NCI-H2029 (cell line): Measurements from ENCODE around the gene DZIP1L.

Source experiments
- DNase-seq: peaks from one replicate; lab custom pipeline; 2025; lab: John Stamatoyannopoulos, UW

Gene DZIP1L

GRCh38 chr3:138068579-138069174 lies 46.7 kb downstream of the DZIP1L start:
- DNase-seq, result peak; percentile 56

GRCh38 chr3:138068046-138068445 lies 47.4 kb downstream of the DZIP1L start:
- no peak for DNase-seq

GRCh38 chr3:138066972-138067371 lies 48.4 kb downstream of the DZIP1L start:
- DNase-seq, result no peak

- DNase-seq, result no peak
These were observed 49.0 kb downstream of the DZIP1L start for GRCh38 chr3:138066383-138066782.

DNA sequence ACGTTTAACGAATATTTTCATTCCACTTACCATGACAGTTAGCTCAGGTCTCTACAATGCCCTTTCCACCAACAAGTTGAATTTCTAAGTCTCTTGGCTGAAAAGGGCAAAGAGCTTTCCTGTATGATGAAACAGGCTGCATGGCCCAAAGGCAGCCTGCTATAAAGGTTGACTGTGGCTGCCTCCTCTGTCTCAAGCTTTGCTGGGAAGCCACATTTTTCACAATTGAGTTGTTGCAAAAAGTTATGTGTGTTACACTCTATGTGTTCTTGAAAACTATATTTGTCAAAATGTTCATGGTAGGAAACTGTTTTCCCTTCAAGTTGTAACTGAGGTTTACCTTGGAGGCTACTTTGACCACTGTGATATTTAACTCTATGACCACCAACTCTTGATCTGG lies 49.5 kb downstream of the DZIP1L start:
- no peak for DNase-seq

GRCh38 chr3:138063416-138063815 lies 52.0 kb downstream of the DZIP1L start:
- DNase-seq, result no peak

- peak; percentile 12 for DNase-seq
These were observed 52.8 kb downstream of the DZIP1L start for GRCh38 chr3:138062626-138063025.

- no peak for DNase-seq
These were observed 53.4 kb downstream of the DZIP1L start for GRCh38 chr3:138062037-138062436.

GRCh38 chr3:138060792-138061191 lies 54.6 kb downstream of the DZIP1L start:
- DNase-seq, result no peak

DNA sequence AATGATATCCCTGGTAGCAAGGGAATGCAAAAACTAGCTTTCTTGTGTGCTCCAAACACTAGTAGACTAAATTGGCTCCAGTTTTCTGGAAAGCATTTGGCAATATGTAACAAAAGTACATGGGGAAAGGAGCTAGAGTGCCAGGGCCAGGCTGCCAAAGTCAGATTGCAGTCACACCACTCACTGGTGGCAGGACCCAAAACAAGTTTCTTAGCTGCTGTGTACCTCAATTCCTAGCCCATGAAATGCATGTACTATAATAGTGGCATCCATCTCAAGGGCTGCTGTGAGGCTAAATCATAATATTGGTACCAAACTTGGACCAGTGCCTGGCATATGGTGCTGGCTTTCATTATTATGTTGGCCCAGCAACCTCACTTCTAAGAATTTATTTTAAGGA lies 56.1 kb downstream of the DZIP1L start:
- no peak for DNase-seq

- DNase-seq, result no peak
These were observed 58.0 kb downstream of the DZIP1L start for GRCh38 chr3:138057384-138057783.

GRCh38 chr3:138054057-138054456 lies 61.4 kb downstream of the DZIP1L start:
- no peak for DNase-seq

DNA sequence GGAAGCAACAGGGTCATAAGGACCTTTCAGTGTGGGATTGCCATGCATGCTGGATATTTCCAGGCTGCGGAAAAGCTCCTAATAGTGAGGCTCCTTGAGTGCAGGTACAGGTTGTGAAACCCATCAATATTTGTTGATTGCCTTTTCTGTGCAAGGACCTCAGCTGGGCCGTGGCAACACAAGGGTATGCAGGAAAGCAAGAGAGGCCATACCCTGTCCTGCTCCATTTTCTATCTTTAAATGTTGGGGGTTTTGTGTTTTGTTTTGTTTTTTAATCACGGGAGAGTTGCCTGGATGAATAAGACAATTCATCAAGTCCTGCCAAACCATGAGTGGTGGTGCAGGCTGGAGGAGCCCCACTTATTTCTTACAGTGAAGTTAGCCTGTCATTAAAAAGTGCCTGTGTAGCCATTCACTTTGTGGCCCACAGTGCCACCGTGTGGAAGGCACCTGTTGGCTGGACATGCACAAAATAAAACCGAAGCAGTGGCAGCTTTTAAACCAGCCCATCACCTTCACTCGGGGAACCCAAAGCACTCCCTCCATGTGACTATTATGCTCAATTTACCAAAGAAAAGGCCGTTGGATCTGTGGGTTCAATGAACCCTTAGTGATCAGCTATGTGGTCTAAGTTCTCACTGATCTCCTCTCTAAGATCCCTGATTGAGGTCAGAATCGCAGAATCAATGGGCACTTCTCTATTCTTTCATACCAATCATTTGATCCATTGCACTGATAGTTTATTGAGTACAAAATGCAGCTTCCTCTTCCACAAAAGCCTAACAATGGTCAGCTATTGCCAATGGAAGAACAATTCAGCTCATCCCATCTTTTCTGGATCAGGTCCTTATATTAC lies 63.2 kb downstream of the DZIP1L start:
- DNase-seq, result no peak

- DNase-seq, result no peak
These were observed 66.1 kb downstream of the DZIP1L start for GRCh38 chr3:138049157-138049919.

GRCh38 chr3:138047596-138048158 lies 67.7 kb downstream of the DZIP1L start:
- DNase-seq, result no peak

GRCh38 chr3:138046955-138047354 lies 68.5 kb downstream of the DZIP1L start:
- no peak for DNase-seq

DNA sequence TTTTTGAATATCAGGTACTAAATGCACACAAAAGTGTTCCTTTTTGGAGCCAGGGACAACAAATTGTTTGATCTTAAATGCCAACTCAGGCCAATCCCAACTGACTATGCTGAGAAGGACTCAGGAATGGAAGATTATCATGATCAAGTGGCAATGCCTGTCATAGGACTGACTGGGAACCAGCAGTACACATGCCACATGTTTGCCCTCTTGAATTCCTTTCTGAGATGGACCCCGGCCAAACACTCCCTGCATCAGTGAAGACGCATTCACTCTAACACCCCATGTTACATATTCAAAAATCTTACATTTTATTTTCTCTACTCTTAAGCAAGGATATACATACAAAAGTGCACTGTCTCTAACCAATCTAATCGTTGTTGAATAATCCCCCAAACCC lies 69.3 kb downstream of the DZIP1L start:
- DNase-seq, result no peak

- DNase-seq, result no peak
These were observed 72.0 kb downstream of the DZIP1L start for GRCh38 chr3:138043266-138044029.

- DNase-seq, result no peak
These were observed 73.4 kb downstream of the DZIP1L start for GRCh38 chr3:138042043-138042442.

- no peak for DNase-seq
These were observed 76.5 kb downstream of the DZIP1L start for GRCh38 chr3:138038725-138039462.

GRCh38 chr3:138036572-138036971 lies 78.8 kb downstream of the DZIP1L start:
- DNase-seq, result no peak
